Right lobe of liver (tissue), 6 donors: ENCODE data around the gene OCIAD2. TPM values are rescaled to one million over a fixed set of nuclear protein-coding genes. Genes with fewer than 3 reads are reported as not detected.
"Not testable (repeated sequence)": the region's sequence is repeated elsewhere in the genome, so short reads cannot be mapped to it uniquely, and the experiment has no call there.

Experiments
- ATAC-seq, 4 donors: fragments of 200-7000 bp; cut with Tn5 transposase; one replicate each; pipeline ENCODE4 v1.9.1; 2020; ENCODE audit warnings: mild to moderate bottlenecking in 4 of 4, moderate library complexity in 4 of 4
- DNase-seq, 3 donors: peaks; one replicate each; pipeline ENCODE4 v3.0.0-alpha.2; 2020
- H3K27ac ChIP-seq, 3 donors: fragments of 200-600 bp; one replicate each; pipeline ENCODE4 v1.8.0; 2022
- H3K27me3 ChIP-seq, 2 donors: fragments of 200-600 bp; one replicate each; pipeline ENCODE4 v1.8.0; 2022
- H3K36me3 ChIP-seq, 4 donors: fragments of 200-600 bp; sonication (generic) in 1 of 4; one replicate each; pipeline versions ENCODE4 v1.5.1 to v1.8.0; 2017 to 2022; ENCODE audit warnings: control low read depth in 1 of 4
- H3K4me1 ChIP-seq, 4 donors: fragments of 200-600 bp; sonication (generic) in 1 of 4; one replicate each; pipeline versions ENCODE4 v1.5.1 to v1.8.0; 2017 to 2022; ENCODE audit warnings: control low read depth in 1 of 4
- H3K4me3 ChIP-seq, 3 donors: fragments of 200-600 bp; one replicate each; pipeline ENCODE4 v1.8.0; 2022
- H3K9me3 ChIP-seq, 4 donors: fragments of 200-600 bp; sonication (generic) in 1 of 4; one replicate each; pipeline versions ENCODE4 v1.5.1 to v1.8.0; 2017 to 2022; ENCODE audit warnings: control low read depth in 1 of 4
- POLR2A ChIP-seq: fragments of 450-650 bp; IDR thresholded peaks from one replicate; pipeline ENCODE4 v1.6.1; 2017; ENCODE audit warnings: antibody characterized with exemption, mild to moderate bottlenecking
- WGBS: methylation state at CpG from one replicate; pipeline ENCODE4 v1.1.6; 2018; ENCODE audit warnings: low coverage, low lambda C conversion rate; ENCODE audit not compliant: insufficient coverage; ENCODE audit errors: missing lambda C conversion rate; 5-methylcytosine and 5-hydroxymethylcytosine counted together
- intact Hi-C, 2 donors: fragments of 100-400 bp; cut with DNase I; formaldehyde crosslinking; loops; one replicate each; pipeline versions ENCODE4 v1.11.2 to v1.14.1; 2022
- total RNA-seq, 6 experiments: library from RNA; depleted of rRNA in 2 of 6; stranded (reverse); fragments of >200 nt in 2 of 6; fragmentation: NEBNext Ultra II Directional in 3 of 6; extraction: Animal tissue kit (Norgen Biotek cat#: 25700) in 3 of 6; gene quantifications; one replicate each; pipeline versions ENCODE4 v1.1.0 to v1.2.4, GENCODE V29; 2016 to 2023
- TF ChIP-seq, protein P1 (sequence below), 4 donors: fragments of 200-600 bp in 3 of 4; fragments of 450-650 bp in 1 of 4; IDR thresholded peaks; one replicate each; pipeline versions ENCODE4 v1.5.1 to v1.8.0; 2016 to 2022; ENCODE audit warnings: antibody characterized with exemption in 4 of 4, mild to moderate bottlenecking in 2 of 4
- donor health status: DM: no; HTN: yes; CAD: no.
- donor health status: DM: no; HTN: no; CAD: no.
- donor health status: DM: no; HTN: no; CAD: no.
- donor health status: DM: no; HTN: yes; CAD: no.
- donor health status: DM: no; HTN: yes; CAD: no.

The OCIAD2 gene
- total RNA-seq, 6 experiments from 2014 or later: 29.6 to 107 (median 68.3) TPM

DNA sequence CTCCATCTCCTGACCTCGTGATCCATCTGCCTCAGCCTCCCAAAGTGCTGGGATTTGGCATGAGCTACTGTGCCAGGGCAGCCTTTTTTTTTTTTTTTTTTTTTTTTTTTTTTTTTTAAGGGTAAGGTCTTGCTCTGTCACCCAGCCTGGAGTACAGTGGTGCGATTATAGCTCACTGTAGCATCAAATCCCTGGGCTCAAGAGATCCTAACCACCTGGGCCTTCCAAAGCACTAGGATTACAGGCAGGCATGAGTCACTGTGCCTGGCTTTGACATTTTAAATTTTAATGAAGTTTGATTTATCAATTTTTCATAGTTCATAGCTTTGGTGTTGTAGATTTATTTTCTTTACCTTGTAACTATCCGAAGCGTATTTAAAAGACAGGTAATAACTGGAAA is 17.8 kb upstream of the OCIAD2 start:
- Histone ChIP-seq H3K4me1 (no peaks in the 10 kb centered on the region), H3K9me3 (no peaks in the 10 kb centered on the region), H3K27me3 (no peaks in the 10 kb centered on the region), H3K27ac (no peak overlapping the region), H3K36me3 (no peaks in the 10 kb centered on the region), H3K4me3 (no peak overlapping the region)
- WGBS: 84% methylated on average over 3 of the region's 4 CpGs
- no peak for TF ChIP-seq POLR2A
- TF ChIP-seq, protein P1, sequence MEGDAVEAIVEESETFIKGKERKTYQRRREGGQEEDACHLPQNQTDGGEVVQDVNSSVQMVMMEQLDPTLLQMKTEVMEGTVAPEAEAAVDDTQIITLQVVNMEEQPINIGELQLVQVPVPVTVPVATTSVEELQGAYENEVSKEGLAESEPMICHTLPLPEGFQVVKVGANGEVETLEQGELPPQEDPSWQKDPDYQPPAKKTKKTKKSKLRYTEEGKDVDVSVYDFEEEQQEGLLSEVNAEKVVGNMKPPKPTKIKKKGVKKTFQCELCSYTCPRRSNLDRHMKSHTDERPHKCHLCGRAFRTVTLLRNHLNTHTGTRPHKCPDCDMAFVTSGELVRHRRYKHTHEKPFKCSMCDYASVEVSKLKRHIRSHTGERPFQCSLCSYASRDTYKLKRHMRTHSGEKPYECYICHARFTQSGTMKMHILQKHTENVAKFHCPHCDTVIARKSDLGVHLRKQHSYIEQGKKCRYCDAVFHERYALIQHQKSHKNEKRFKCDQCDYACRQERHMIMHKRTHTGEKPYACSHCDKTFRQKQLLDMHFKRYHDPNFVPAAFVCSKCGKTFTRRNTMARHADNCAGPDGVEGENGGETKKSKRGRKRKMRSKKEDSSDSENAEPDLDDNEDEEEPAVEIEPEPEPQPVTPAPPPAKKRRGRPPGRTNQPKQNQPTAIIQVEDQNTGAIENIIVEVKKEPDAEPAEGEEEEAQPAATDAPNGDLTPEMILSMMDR (IDR thresholded peaks at IDR 0.05): no peak
- intact Hi-C loops: no loop called here
- DNase-seq: no peak
- ATAC-seq: no peak

DNA sequence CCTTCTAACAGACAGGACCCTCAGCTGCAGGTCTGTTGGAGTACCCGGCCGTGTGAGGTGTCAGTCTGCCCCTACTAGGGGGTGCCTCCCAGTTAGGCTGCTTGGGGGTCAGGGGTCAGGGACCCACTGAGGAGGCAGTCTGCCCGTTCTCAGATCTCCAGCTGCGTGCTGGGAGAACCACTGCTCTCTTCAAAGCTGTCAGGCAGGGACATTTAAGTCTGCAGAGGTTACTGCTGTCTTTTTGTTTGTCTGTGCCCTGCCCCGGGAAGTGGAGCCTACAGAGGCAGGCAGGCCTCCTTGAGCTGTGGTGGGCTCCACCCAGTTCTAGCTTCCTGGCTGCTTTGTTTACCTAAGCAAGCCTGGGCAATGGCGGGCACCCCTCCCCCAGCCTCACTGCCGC is 16.5 kb upstream of the OCIAD2 start:
- WGBS: 53% methylated on average over 3 of the region's 7 CpGs

DNA sequence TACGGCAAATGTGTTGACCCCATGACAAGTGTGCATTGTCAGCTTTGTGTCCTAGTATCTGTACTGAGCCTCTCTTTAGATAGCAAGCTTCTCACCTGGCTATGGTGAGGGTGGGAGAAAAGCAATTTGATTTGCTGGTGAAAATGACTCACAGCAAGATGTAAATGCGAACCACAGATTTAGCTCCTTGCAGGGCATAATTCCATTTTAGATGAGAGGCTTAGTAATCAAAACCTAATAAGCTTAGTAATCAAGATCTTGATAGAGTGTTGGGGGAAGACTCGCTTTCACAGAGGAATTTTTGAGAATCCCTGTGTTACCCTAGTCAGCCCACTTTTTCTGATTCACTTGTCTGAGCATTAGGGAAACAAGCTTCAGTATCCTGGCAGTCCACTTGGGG is 7.7 kb upstream of the OCIAD2 start:
- Histone ChIP-seq H3K27ac (no peak overlapping the region), H3K27me3 (no peaks in the 10 kb centered on the region), H3K36me3 (no peaks in the 10 kb centered on the region), H3K4me3 (no peak overlapping the region), H3K9me3 (no peaks in the 10 kb centered on the region), H3K4me1 (no peaks in the 10 kb centered on the region)
- TF ChIP-seq, protein P1 (IDR thresholded peaks at IDR 0.05): no peak
- TF ChIP-seq POLR2A: no peak
- intact Hi-C loops: no loop called here
- no peak for DNase-seq
- no peak for ATAC-seq
- 89% methylated on average over 3 of the region's 3 CpGs for WGBS

More for the DNA sequence above, 16.5 kb upstream of the OCIAD2 start:
- DNase-seq, intact Hi-C loops, H3K27ac ChIP-seq, H3K4me1 ChIP-seq, ATAC-seq, H3K36me3 ChIP-seq, H3K27me3 ChIP-seq, H3K4me3 ChIP-seq, H3K9me3 ChIP-seq: not testable (repeated sequence)

DNA sequence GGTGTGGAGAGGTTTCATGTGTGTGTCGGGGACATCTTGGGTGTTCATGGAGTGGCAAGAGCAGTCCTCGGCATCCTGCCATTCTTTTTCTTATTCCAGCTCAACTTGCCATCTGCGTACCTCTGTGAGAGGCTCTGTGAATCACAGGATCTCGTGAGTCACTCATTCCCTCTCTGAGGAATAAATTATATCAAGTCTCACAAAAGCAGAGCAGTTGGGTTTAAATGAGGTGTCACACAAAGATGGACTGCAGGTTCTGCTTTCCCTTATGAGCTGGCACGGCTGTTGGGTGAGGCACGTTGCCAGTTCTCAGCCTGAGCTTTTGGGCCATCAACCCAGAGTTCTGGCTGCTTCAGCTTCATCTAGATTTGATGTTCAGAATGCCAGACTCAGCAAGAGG is 6.8 kb upstream of the OCIAD2 start:
- no peaks in the 10 kb centered on the region for H3K27me3 ChIP-seq
- ATAC-seq (no peak), DNase-seq (no peak)
- no peaks in the 10 kb centered on the region for H3K9me3 ChIP-seq
- H3K27ac ChIP-seq: no peak overlapping the region
- no peaks in the 10 kb centered on the region for H3K36me3 ChIP-seq
- TF ChIP-seq POLR2A: no peak
- TF ChIP-seq, protein P1 (IDR thresholded peaks at IDR 0.05): no peak
- WGBS: 84% methylated on average over 6 of the region's 6 CpGs
- intact Hi-C loops: no loop called here
- no peaks in the 10 kb centered on the region for H3K4me1 ChIP-seq
- no peak overlapping the region for H3K4me3 ChIP-seq

DNA sequence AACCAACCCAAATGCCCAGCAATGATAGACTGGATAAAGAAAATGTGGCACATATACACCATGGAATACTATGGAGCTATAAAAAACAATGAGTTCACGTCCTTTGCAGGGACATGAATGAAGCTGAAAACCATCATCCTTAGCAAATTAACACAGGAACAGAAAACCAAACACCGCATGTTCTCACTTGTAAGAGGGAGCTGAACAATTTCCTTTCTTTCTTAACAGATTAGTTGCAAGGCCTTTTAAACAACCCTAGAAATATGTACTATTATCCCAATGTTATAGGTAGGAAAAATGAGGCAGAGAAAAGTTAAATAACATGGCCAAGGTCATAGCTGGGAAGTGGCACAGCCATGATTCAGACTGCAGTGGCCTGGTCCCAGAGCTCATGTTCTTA is 5.8 kb upstream of the OCIAD2 start:
- Histone ChIP-seq H3K36me3 (no peaks in the 10 kb centered on the region), H3K27ac (no peak overlapping the region), H3K27me3 (no peaks in the 10 kb centered on the region), H3K4me1 (no peaks in the 10 kb centered on the region), H3K4me3 (no peak overlapping the region), H3K9me3 (no peaks in the 10 kb centered on the region)
- intact Hi-C loops: no loop called here
- TF ChIP-seq, protein P1 (IDR thresholded peaks at IDR 0.05): no peak
- no peak for TF ChIP-seq POLR2A
- DNase-seq (no peak), ATAC-seq (no peak)
- 76% methylated on average over 2 of the region's 2 CpGs for WGBS
